Transverse colon (tissue), 4 donors: ENCODE data around the gene GCM1.

Source experiments
- EP300 ChIP-seq: sonication (generic); formaldehyde crosslinking; IDR thresholded peaks from one replicate; pipeline ENCODE4 v1.6.1; 2017; ENCODE audit warnings: antibody characterized with exemption, low read depth
- POLR2A ChIP-seq: fragments of 450-650 bp; IDR thresholded peaks from one replicate; pipeline ENCODE4 v1.6.1; 2016; ENCODE audit warnings: antibody characterized with exemption, mild to moderate bottlenecking, moderate library complexity
- POLR2AphosphoS5 ChIP-seq, 3 donors: sonication (generic); formaldehyde crosslinking; IDR thresholded peaks; one replicate each; pipeline ENCODE4 v1.6.1; 2016; ENCODE audit warnings: antibody characterized with exemption in 3 of 3
- TF ChIP-seq, protein P1 (sequence below), 5 experiments: fragments of 200-600 bp in 3 of 5; fragments of 450-650 bp in 2 of 5; sonication (generic) in 3 of 5; IDR thresholded peaks; 1 replicate in 2 of 5; 2 replicates in 3 of 5; pipeline ENCODE4 v1.5.1; 2016 to 2017; ENCODE audit warnings: antibody characterized with exemption in 5 of 5, inconsistent platforms in 3 of 5, mild to moderate bottlenecking in 2 of 5, moderate library complexity in 1 of 5

DNA sequence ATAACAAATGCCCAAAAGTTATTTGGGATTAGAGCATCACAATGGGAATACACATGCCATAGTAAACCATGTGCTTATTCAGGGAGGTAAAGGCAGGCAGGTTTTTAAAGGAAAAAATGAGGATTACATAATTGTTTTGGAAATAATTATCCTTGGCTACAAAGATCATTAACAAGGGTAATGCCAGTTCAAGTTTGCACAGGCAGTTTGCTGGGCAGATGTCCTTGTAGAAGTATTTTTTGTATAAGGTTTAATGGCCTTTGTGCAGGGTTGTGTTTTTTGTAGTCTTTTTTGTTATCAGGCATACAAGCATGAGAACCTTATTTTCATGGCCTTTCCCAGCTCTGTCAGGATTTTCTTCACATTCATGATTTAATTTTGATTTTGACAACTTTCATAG is 58.7 kb downstream of the GCM1 start:
- TF ChIP-seq POLR2AphosphoS5 (IDR thresholded peaks at IDR 0.05) (no peak), EP300 (no peak), POLR2A (no peak)
- TF ChIP-seq, protein P1, sequence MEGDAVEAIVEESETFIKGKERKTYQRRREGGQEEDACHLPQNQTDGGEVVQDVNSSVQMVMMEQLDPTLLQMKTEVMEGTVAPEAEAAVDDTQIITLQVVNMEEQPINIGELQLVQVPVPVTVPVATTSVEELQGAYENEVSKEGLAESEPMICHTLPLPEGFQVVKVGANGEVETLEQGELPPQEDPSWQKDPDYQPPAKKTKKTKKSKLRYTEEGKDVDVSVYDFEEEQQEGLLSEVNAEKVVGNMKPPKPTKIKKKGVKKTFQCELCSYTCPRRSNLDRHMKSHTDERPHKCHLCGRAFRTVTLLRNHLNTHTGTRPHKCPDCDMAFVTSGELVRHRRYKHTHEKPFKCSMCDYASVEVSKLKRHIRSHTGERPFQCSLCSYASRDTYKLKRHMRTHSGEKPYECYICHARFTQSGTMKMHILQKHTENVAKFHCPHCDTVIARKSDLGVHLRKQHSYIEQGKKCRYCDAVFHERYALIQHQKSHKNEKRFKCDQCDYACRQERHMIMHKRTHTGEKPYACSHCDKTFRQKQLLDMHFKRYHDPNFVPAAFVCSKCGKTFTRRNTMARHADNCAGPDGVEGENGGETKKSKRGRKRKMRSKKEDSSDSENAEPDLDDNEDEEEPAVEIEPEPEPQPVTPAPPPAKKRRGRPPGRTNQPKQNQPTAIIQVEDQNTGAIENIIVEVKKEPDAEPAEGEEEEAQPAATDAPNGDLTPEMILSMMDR (IDR thresholded peaks at IDR 0.05) = no peak
